Activated T-helper 2 cell treated with anti-CD3 and anti-CD28 coated beads, Interferon-gamma antibody, Interleukin-2, Interleukin-4, amounts not matched to agents 10 μg/mL and 5 μg/mL and 100 μg/mL, durations not matched to agents 14 hours and 24 hours and 36 hours (primary cell): ENCODE data around the gene TAB3. TPM values are rescaled to one million over a fixed set of nuclear protein-coding genes. Genes with fewer than 3 reads are reported as not detected.

Source experiments
- DNase-seq: peaks from one replicate; pipeline ENCODE4 v3.0.0; 2021; ENCODE audit warnings: low spot score
- H3K27ac Mint-ChIP-seq: one replicate; pipeline ENCODE4 v1.8.0; 2021; ENCODE audit warnings: mixed read lengths
- H3K27me3 Mint-ChIP-seq: one replicate; pipeline ENCODE4 v1.8.0; 2021; ENCODE audit warnings: low read depth, mixed read lengths
- H3K36me3 Mint-ChIP-seq: one replicate; pipeline ENCODE4 v1.8.0; 2021; ENCODE audit warnings: low read depth, mixed read lengths
- H3K4me1 Mint-ChIP-seq: one replicate; pipeline ENCODE4 v1.8.0; 2021; ENCODE audit warnings: low read depth, mixed read lengths
- H3K4me3 Mint-ChIP-seq: one replicate; pipeline ENCODE4 v1.8.0; 2021; ENCODE audit warnings: low read depth, mild to moderate bottlenecking, moderate library complexity, mixed read lengths
- H3K9me3 Mint-ChIP-seq: one replicate; pipeline ENCODE4 v1.8.0; 2021; ENCODE audit warnings: mixed read lengths
- intact Hi-C: fragments of 100-400 bp; cut with micrococcal nuclease; formaldehyde crosslinking; loops from one replicate; pipeline ENCODE4 v1.15.1; 2023
- total RNA-seq: library from RNA; stranded (reverse); gene quantifications from 2 replicates; pipeline ENCODE4 v1.2.3, GENCODE V29; 2022

Gene TAB3
- total RNA-seq, 1 donor from 2014 or later: 24.9 TPM

DNA sequence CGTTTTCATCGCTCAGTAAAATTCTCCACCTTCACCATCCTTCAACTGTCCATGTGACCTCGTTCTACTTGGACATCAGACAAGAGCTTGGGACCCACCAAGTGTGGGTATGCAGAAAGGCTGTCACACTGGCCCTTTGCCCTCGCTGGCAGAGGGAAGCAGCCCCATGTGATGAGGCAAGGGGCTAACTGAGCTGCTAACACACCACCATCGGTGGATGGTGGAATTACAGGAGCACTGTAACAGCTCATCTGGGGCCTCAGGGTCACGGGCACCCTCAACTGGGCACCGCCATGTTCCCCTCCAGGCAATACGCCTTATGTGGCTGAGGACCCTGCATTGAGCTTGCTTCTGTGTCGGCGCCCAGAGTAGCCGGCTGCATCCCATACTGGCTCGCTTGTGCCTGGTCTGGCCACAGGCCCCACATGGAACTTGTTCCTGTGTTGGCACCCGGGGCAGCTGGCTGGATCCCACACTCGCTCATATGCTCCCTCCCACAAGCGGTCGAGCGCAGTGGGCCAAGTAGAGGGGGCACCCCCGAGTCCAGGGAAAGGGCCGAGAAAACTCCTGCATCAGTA is 109.5 kb downstream of the TAB3 start:
- H3K4me1 Mint-ChIP-seq: peaks cover 22% of the 10 kb centered on the region
- DNase-seq: no peak
- H3K36me3 Mint-ChIP-seq: no peaks in the 10 kb centered on the region
- H3K4me3 Mint-ChIP-seq: no peak overlapping the region
- no peak overlapping the region for H3K27ac Mint-ChIP-seq
- no peaks in the 10 kb centered on the region for H3K27me3 Mint-ChIP-seq
- peaks cover 3% of the 10 kb centered on the region for H3K9me3 Mint-ChIP-seq
- intact Hi-C loops: loop anchor here (5.0 to 10.0 kb wide), 2 partner anchors 45 to 108 kb away; partner anchors contain the start of gene TAB3

DNA sequence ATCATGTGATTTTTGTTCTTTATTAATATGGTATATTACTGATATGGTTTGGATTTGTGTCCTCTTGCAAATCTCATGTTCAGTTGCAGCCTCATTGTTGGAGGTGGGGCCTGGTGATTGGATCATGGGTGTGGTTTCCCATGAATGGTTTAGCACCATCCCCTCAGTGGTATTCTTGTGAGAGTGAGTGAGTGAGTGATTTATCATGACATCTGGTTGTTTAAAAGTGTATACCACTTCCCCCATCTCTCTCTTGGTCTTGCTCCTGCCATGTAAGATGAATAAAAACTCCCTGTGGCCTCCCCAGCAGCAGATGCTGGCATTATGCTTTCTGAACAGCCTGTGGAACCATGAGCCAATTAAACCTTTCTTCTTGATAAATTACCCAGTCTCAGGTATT is 111.5 kb downstream of the TAB3 start:
- no peak for DNase-seq
- intact Hi-C loops: no loop called here
- H3K27me3 Mint-ChIP-seq: no peaks in the 10 kb centered on the region
- H3K4me3 Mint-ChIP-seq: no peak overlapping the region
- H3K27ac Mint-ChIP-seq: no peak overlapping the region
- peaks cover 3% of the 10 kb centered on the region for H3K9me3 Mint-ChIP-seq
- no peaks in the 10 kb centered on the region for H3K36me3 Mint-ChIP-seq
- H3K4me1 Mint-ChIP-seq: peaks cover 22% of the 10 kb centered on the region

Other genes with a start within 250 kb of the TAB3 start
- gene GK, start 235.8 kb downstream of the TAB3 start, total RNA-seq: 103 and 105 TPM in 2 replicates
- gene FTHL17, start 182.8 kb upstream of the TAB3 start, total RNA-seq: not detected in 2 replicates